ENCODE results near the gene UGT1A4.
"Not testable (repeated sequence)": the region's sequence is repeated elsewhere in the genome, so short reads cannot be mapped to it uniquely, and the experiment has no call there.

Gene UGT1A4

DNA sequence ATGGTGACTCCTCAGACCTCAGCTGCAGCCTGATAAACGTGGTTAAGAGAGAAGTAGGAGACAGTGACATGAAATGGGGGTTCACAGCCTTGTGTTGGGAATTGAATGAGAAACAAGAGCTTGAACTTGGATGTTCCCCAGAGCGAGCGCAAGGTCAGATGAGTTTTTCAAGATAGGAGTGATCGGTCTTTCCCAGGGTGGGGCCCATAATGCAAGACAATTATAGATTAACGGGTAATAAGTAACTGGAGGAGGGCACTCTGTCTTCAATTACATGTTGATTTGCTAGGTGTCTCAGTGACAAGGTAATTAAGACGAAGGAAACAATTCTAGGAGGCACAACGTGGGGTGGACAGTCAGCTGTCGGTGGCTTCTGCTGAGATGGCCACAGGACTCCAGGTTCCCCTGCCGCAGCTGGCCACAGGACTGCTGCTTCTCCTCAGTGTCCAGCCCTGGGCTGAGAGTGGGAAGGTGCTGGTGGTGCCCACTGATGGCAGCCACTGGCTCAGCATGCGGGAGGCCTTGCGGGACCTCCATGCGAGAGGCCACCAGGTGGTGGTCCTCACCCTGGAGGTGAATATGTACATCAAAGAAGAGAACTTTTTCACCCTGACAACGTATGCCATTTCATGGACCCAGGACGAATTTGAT, 5.8 kb upstream of the UGT1A4 start, which contains the start of gene UGT1A5:
Gene UGT1A5, plus strand, starts transcription at position 297 of the 651 bp plus-strand sequence. Its CDS starts 85 bp downstream, at position 382.
- H3K27ac Mint-ChIP-seq, result no peak within 1 kb of the TSS
- H3K27me3 Mint-ChIP-seq (ENCODE audit: low read depth, poor library complexity), result peaks cover 23% of the 10 kb centered on the region
- H3K36me3 Mint-ChIP-seq (ENCODE audit: low read depth), result no peaks in the 10 kb centered on the region
- no peaks in the 10 kb centered on the region for H3K9me3 Mint-ChIP-seq
- H3K4me1 Mint-ChIP-seq, result peaks cover 9% of the 10 kb centered on the region
- no peak for TF ChIP-seq CTCF (IDR thresholded peaks at IDR 0.05)
- H3K4me3 Mint-ChIP-seq, result no peak within 1 kb of the TSS
- no peak for DNase-seq

GRCh38 chr2:233713262-233713615, 5.3 kb upstream of the UGT1A4 start:
- peaks cover 9% of the 10 kb centered on the region for H3K4me1 Mint-ChIP-seq
- H3K27ac Mint-ChIP-seq, result no peak overlapping the region
- no peaks in the 10 kb centered on the region for H3K36me3 Mint-ChIP-seq (ENCODE audit: low read depth)
- no peak overlapping the region for H3K4me3 Mint-ChIP-seq
- peaks cover 23% of the 10 kb centered on the region for H3K27me3 Mint-ChIP-seq (ENCODE audit: low read depth, poor library complexity)
- H3K9me3 Mint-ChIP-seq, result no peaks in the 10 kb centered on the region
- TF ChIP-seq CTCF (IDR thresholded peaks at IDR 0.05), result no peak
- no peak for DNase-seq

DNA sequence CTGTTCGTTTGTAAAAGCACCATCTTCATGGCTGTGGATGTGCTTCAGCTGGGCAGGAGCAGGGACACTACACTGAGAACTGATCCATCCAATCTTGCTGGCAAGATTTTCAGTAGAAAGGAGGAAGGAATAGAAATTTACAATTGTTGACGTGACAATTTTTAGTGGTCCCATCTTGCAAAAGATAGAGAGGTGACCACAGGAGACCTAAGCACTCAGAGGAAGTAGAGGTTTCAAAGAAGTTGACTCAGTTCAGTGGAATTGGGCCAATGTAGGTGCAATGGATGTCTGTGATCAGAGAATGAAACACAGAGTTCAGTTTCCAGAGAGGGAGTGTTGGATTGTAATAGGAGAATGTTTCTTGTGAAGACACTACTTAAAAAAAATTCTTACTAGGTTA, 4.4 kb upstream of the UGT1A4 start:
- H3K4me1 Mint-ChIP-seq, result peaks cover 9% of the 10 kb centered on the region
- TF ChIP-seq CTCF (IDR thresholded peaks at IDR 0.05), result no peak
- no peak overlapping the region for H3K27ac Mint-ChIP-seq
- peaks cover 23% of the 10 kb centered on the region for H3K27me3 Mint-ChIP-seq (ENCODE audit: low read depth, poor library complexity)
- no peaks in the 10 kb centered on the region for H3K9me3 Mint-ChIP-seq
- DNase-seq, result no peak
- no peaks in the 10 kb centered on the region for H3K36me3 Mint-ChIP-seq (ENCODE audit: low read depth)
- no peak overlapping the region for H3K4me3 Mint-ChIP-seq

DNA sequence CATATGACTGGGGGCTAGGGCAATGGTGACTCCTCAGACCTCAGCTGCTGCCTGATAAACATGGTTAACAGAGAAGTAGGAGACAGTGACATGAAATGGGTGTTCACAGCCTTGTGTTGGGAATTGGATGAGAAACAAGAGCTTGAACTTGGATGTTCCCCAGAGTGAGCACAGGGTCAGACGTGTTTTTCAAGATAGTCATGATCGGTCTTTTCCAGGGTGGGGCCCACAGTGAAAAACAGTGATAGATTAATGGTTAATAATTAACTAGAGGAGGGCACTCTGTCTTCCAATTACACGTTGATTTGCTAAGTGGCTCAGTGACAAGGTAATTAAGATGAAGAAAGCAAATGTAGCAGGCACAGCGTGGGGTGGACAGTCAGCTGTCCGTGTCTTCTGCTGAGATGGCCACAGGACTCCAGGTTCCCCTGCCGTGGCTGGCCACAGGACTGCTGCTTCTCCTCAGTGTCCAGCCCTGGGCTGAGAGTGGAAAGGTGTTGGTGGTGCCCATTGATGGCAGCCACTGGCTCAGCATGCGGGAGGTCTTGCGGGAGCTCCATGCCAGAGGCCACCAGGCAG, 10.3 kb downstream of the UGT1A4 start, which contains the start of gene UGT1A3:
Gene UGT1A3, plus strand, starts transcription at position 320 of the 579 bp plus-strand sequence. Its CDS starts 85 bp downstream, at position 405.
- Mint-ChIP-seq H3K27ac (no peak within 1 kb of the TSS), H3K36me3 (ENCODE audit: low read depth) (no peaks in the 10 kb centered on the region), H3K9me3 (peaks cover 11% of the 10 kb centered on the region), H3K27me3 (ENCODE audit: low read depth, poor library complexity) (peaks cover 25% of the 10 kb centered on the region), H3K4me1 (no peaks in the 10 kb centered on the region), H3K4me3 (no peak within 1 kb of the TSS)
- TF ChIP-seq CTCF (IDR thresholded peaks at IDR 0.05), result no peak
- no peak for DNase-seq

DNA sequence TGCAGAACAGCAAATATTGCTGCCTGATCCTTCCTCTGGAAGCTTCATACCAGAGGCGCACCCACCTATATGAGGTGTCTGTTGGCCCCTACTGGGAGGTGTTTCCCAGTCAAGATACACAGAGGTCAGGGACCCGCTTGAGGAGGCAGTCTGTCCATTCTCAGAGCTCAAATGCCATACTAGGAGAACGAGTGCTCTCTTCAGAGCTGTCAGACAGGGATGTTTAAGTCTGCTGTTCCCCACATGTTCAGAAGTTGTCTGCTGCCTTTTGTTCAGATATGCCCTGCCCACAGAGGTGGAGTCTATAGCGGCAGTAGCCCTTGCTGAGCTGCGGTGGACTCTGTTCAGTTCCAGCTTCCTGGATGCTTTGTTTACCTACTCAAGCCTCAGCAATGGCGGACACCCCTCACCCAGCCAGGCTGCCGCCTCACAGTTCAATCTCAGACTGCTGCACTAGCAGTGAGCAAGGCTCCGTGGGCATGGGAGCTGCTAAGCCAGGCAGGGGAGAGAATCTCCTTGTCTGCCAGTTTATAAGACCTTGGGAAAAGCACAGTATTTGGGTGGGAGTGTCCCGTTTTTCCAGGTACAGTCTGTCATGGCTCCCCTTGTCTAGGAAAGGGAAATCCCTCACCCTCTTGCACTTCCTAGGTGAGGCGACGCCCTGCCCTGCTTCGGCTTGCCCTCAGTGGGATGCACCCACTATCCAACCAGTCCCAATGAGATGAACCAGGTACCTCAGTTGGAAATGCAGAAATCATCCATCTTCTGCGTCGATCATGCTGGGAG, 18.5 kb downstream of the UGT1A4 start:
- H3K27ac Mint-ChIP-seq; H3K4me3 Mint-ChIP-seq; H3K4me1 Mint-ChIP-seq; H3K36me3 Mint-ChIP-seq (ENCODE audit: low read depth); DNase-seq: not testable (repeated sequence)
- Mint-ChIP-seq H3K9me3 (peaks cover 14% of the 10 kb centered on the region), H3K27me3 (ENCODE audit: low read depth, poor library complexity) (peaks cover 27% of the 10 kb centered on the region)

GRCh38 chr2:233740870-233741269, 22.3 kb downstream of the UGT1A4 start:
- Mint-ChIP-seq H3K27me3 (ENCODE audit: low read depth, poor library complexity) (peaks cover 24% of the 10 kb centered on the region), H3K9me3 (peaks cover 14% of the 10 kb centered on the region), H3K27ac (no peak overlapping the region), H3K4me3 (no peak overlapping the region), H3K4me1 (no peaks in the 10 kb centered on the region), H3K36me3 (ENCODE audit: low read depth) (no peaks in the 10 kb centered on the region)
- DNase-seq, result no peak
- TF ChIP-seq CTCF (IDR thresholded peaks at IDR 0.05), result no peak

All from nephron progenitor cell (in vitro differentiated cells).